Astrocyte of the spinal cord (primary cell): Measurements from ENCODE around the gene FTO.

Source experiments
- DNase-seq: peaks from one replicate; pipeline ENCODE4 v3.0.0; 2011; ENCODE audit warnings: low read depth, low spot score
- H3K4me3 ChIP-seq: 2 replicates; pipeline ENCODE4 v1.5.1; 2011; ENCODE audit warnings: low read depth, mild to moderate bottlenecking, low read length, moderate library complexity
- in situ Hi-C: cut with HindIII; loops from 2 replicates; pipeline ENCODE4 v1.10.0; 2017; ENCODE audit warnings: low sequenced_read_pairs
- TF ChIP-seq, protein P1 (sequence below): IDR thresholded peaks from 2 replicates; pipeline ENCODE4 v1.5.1; 2012; ENCODE audit warnings: low read depth, mild to moderate bottlenecking, low read length, inconsistent platforms

The FTO gene

DNA sequence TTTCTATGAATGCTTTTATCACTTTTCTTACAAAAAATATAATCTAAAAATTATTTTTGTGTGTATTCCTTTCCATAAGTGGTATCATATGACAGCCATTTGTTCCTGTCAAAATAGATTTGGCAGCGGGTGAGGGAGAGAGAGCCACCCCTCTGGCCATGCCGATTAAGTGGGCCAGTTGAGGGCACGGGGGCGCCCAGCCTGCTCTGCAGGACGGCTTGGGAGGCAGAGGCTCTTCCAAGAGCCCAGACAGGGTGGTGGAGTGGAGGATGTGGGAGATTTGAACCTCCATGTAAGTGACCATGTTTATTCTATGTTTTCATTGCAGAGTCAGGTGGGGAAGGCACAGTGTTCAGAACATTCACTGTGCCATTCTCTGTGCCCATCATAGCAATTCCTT is 493.8 kb downstream of the FTO start:
- no peak overlapping the region for H3K4me3 ChIP-seq
- DNase-seq: no peak
- in situ Hi-C loops: no loop called here
- TF ChIP-seq, protein P1, sequence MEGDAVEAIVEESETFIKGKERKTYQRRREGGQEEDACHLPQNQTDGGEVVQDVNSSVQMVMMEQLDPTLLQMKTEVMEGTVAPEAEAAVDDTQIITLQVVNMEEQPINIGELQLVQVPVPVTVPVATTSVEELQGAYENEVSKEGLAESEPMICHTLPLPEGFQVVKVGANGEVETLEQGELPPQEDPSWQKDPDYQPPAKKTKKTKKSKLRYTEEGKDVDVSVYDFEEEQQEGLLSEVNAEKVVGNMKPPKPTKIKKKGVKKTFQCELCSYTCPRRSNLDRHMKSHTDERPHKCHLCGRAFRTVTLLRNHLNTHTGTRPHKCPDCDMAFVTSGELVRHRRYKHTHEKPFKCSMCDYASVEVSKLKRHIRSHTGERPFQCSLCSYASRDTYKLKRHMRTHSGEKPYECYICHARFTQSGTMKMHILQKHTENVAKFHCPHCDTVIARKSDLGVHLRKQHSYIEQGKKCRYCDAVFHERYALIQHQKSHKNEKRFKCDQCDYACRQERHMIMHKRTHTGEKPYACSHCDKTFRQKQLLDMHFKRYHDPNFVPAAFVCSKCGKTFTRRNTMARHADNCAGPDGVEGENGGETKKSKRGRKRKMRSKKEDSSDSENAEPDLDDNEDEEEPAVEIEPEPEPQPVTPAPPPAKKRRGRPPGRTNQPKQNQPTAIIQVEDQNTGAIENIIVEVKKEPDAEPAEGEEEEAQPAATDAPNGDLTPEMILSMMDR: no peak

DNA sequence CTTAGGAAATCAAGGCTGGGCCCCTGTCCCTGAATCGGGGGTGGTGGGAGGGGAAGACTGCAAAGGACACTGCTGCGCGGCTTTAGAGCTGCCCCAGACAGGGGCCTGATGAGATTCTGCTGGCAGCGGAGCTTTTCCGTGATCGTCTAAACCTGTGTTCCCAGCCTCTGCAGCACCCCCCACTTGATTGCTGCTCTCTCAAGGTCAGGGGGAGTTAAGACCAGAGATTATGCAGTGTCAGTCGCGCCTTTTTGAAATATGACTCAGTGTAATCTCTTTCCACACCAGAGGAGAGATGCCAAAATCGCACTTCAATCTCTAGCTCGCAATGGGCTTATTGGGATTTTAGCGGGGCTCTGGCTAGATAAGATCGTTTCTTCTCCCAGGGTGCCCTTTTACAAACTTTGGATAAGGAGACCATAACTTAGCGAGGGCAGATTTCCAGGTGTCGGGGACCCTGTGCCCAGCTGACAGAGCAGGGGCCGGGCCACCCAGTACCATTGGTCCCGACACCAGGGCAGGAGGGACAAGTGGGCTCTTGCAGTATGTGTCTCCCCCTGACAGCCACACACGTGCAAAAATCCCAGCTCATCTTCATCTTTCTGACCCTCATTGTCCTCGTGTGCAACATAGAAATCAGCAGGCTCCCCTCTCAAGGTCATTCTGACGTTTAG is 495.7 kb downstream of the FTO start:
- H3K4me3 ChIP-seq: no peak overlapping the region
- DNase-seq: no peak
- TF ChIP-seq, protein P1: no peak
- in situ Hi-C loops: no loop called here

DNA sequence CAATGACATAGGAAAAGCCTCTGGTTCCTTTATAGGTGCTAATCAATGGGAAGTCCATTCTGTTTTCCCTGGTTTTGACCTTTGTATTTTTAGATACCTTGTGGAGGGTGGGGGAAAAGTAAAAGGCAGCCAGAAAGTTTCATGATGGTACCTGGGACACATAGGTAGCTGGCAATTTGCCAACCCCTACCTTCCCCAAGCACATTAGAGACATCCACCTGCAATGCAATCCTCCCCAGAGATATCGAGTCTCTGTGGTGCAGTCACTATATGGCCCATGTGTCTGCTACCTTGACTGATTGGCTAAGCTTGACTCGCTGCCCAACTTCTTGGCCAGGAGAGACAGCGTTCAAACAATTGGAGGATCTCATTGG is 496.2 kb downstream of the FTO start:
- DNase-seq: no peak
- H3K4me3 ChIP-seq: no peak overlapping the region
- TF ChIP-seq, protein P1: no peak
- in situ Hi-C loops: no loop called here

DNA sequence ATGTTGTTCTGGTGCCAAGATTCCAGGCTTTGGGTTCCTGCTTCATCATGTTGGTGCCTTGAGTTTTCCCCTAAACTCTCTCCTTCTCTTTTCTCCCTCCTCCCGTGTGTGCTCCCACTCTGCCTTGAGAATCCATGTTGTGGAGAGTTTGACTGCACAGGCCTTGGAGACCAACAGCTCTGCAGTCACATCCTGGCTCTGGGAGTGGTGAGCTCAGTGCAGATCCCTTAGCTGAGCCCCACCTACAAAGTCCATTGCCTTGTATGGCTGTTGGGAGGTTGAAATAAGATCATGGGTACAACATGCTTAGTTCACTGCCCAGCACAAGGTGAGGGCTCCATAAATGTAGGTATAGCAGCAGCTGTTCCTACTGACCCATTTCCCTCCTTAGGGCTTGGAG is 496.8 kb downstream of the FTO start:
- in situ Hi-C loops: no loop called here
- H3K4me3 ChIP-seq: no peak overlapping the region
- no peak for DNase-seq
- TF ChIP-seq, protein P1: no peak

DNA sequence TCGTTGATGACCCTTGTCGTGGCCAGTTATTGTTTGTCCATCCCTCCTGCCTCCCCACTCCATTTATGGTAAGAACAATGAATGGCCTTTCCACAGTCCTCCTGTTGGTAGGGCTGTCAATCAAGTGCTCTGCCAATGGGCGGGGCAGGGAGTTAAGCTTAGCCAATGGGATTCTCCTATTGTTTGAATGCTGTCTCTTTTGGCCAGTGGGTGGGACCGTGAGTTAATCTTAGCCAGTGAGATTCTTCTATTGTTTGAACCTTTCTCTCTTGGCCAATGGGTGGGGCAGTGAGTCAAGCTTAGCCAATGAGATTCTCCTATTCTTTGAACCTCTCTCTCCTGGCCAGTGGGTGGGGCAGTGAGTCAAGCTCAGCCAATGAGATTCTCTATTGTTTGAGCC is 497.2 kb downstream of the FTO start:
- no peak overlapping the region for H3K4me3 ChIP-seq
- TF ChIP-seq, protein P1: no peak
- no peak for DNase-seq
- in situ Hi-C loops: no loop called here
